CD4-positive, alpha-beta T cell treated with Interleukin-15 for 4 hours (primary cell): Measurements from ENCODE around the gene IL17RD.

Experiments
- DNase-seq: peaks from one replicate; pipeline ENCODE4 v3.0.0-alpha.2; 2020; ENCODE audit warnings: low spot score

Gene IL17RD

DNA sequence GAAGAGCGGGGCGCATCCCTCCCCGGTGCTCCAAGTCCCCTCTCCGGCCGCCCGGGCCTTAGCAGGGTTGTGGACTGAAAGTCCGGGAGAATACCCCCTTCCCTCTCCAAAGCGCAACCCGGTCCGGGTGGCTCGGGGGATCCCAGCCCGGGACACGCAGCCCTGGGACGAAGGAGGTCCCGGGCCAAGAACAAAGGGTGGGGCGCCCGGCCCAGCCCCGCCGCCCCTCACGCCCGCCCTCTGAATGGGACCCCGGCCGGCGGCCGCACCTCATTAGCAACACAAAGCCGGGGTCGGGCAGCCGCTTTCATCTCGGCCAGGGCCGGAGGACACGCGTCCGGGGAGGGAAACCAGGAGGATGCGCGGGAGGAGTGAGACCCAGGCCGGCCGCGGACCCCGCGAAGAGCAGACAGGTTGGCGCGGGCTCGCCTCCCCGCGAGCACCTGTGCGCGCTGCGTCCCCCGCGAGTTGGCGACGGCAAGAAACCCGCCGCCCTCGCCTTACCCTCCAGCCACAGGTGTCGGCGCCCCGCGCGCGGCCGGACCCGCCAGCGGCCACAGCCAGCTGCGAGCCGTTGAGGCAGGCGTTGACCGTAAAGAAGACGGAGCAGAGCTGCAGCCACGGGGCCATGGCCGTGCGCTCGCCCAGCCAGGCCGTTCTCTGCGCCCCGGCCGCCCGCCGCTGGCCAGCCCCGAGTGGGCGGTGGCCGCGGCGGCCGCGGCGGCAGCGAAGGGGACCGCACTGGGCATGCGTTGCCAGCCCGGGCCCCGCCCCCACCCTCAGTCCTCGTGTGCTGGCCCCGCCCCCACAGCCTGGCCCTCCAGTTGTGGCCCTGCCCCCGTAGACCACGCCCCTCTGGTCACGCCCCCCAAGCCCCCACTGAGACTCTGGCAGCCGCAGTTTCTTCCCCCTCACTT is at the start of gene IL17RD:
TSS of gene IL17RD (minus strand) at position 697 of the 917 bp plus-strand sequence. CDS start at position 630, 67 bp downstream.
- DNase-seq: peak; percentile 10

GRCh38 chr3:57206423-57206822 is 41.3 kb upstream of the IL17RD start:
- no peak for DNase-seq

GRCh38 chr3:57199895-57200297 is 34.7 kb upstream of the IL17RD start, which contains the start of gene HESX1:
HESX1 (minus strand) TSS chr3:57199978; CDS start chr3:57199918, 60 bp downstream.
- no peak for DNase-seq

- DNase-seq: no peak
Measured at GRCh38 chr3:57194641-57195040, 29.5 kb upstream of the IL17RD start.

DNA sequence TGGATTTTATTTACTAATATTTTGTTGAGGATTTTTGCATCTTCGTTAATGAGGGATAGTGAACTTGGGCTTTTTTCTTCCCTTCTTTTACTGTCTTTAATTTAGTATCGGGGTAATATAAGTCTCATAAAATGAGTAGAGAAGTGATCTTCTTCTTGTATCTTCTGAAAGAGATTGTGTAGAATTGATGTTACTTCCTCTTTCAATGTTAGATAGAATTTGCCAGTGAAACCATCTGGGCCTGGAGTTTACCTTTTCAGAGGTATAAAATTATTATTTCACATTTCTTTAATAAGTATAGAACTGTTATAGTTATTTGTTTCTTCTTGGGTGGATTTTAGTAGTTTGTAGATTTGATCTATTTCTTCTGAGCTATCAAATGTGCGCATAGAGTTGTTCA is 26.9 kb upstream of the IL17RD start:
- no peak for DNase-seq

GRCh38 chr3:57184526-57184925 is 19.4 kb upstream of the IL17RD start:
- DNase-seq: no peak

DNA sequence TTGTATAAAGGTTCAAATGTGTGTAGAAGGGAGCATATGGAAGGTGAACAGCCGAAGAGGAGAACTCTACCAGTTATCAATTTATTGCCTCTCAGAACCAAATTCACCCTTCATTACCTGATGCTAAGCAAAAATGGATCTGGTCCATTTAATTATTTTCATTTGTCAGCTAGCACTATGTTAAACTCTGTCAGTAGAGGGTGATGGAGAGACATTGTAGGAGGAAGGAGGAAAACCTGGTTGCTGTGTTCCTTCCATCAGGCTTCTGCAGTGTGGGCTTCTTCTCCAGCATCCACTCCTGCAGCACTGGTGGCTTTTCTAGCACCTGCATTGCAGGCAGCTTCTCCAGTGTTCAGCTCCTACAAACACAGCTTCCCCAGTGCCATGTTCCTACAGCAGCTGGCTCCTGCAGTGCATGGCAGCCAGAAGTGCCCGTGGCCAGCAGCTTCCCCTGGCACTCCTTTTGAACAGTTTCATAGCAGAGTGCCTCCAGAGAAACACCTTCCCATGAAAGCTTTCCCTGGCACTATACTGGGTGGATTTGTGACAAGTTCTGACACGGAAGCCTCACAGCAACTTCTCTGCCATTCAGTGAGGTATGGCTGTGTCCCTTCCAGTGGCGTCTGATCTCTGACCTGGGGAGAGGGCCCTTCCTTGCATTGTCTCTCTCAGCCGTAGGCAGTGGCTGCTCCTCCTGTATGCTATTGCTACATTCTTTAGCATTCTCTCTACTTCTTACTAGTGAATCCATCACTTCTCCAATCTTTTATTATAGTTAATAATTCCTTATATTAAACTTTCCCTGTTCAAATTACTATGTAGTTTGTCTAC is 14.6 kb upstream of the IL17RD start:
- no peak for DNase-seq

DNA sequence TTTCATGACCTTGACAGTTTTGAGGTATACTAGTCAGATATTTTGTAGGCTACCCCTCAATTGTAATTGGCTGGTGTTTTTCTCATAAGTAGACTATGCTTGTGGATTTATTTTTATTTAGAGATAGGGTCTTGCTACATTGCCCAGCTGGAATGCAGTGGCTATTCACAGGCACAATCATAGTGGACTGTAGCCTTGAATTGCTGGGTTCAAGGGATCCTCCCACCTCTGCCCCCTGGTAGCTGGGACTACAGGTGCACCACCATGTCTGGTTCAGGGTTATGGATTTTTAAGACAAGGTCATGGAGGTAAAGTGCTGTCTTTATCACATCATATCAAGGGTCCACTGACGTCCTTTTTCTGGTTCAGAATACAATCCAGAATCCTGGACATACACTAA is 10.9 kb upstream of the IL17RD start:
- no peak for DNase-seq

DNA sequence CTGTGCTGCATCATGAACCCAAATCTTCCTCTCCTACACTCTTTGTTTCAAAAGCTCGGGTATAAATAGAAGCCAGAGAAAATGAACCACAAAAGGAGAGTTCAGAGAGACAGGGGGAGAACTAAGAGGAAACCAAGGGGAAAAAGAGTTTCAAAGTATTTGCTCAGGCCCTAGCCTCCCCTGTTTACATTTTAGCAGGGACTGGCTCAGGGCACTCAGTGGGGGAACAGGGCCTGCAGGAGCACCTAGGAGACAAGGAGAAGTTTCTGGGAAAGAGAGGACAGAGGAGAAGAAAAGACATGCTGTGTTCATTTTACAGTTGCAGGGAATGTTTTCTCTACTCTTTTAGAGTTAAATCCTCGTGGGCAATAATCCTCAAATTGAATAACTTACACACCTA is 8.5 kb upstream of the IL17RD start:
- no peak for DNase-seq

GRCh38 chr3:57170946-57171345 is 5.8 kb upstream of the IL17RD start:
- no peak for DNase-seq

GRCh38 chr3:57169872-57170623 is 4.9 kb upstream of the IL17RD start:
- DNase-seq: peak; percentile 29

- no peak for DNase-seq
Measured at GRCh38 chr3:57169108-57169507, 4.0 kb upstream of the IL17RD start.

GRCh38 chr3:57168151-57168550 is 3.0 kb upstream of the IL17RD start:
- no peak for DNase-seq

DNA sequence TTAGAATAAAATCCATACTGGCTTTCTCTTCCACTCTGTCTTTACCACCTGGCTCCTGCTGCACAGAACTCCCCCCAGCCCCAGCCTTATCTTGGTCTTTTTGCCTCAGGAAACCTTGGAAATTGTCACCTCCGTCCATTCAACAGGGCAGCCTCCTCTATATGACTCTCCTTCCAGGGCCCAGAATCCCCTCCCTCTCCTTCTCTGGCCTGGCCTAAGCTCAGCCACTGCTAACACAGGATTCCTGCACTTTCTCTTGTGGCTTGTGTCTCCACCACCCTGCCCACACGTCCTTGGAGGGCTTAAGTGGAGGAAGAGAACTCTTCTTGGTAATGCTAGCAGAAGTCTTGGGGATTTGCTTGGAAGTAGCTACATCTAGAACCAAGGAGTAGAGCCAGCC is 1.5 kb upstream of the IL17RD start:
- DNase-seq: no peak

DNA sequence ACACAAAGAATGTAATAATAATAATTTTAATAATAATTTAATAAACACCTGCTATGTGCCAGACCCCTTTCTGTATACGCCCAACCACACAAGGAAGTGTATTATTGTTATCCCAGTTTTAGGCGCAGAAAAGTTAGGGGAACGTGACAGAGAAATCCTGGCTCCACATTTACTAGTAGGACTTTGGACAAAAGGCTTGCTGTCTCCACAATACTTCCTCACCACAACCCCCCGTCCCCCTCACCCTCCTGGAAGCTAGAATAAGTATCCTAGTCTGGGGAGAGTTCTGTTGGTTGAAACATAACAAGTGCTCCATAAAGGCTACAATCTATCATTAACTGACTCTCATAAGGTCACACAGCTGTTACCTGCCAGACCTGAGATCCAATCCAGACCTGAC is 488 bp upstream of the IL17RD start:
- DNase-seq: no peak

DNA sequence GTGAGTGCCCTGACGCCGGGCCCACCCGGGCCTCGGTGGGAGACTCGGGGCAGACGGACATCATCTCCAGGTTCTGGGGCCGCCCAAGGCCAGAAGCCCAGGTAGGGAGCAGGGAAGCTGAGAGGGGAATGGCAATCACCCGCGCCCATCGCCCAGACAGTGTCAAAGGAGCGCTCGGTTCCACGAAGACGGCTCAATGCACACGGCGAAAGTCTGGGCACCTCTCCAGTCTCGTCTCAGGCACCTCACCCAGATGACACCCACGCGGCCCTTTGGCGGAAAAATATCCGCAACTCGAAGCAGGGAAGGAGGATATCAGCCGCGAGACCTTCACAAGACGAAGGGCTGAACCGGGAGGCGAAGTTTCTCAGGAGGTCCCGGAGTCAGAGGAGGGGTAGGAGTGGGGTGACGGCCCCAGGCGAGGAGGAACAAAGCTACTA is 916 bp downstream of the IL17RD start:
- DNase-seq: no peak

DNA sequence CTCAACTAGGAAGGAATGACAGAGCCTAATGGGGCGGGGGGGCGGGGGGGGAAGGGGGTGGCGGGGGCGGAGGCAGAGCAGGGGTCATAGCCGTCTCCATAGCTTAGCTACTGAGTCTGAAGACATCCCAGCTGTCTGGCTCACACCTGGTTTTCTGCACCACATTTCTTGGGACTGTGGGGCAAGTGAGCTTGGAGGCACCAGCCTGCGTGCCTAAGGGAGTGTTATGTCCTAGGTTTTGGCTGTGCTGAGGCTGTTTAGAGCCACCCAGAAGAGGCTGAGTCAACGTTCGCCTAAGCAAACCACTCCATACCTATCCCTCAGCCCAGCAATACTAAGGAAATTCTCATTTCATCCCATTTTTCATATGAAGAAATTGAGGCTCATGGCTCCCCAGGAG is 1.4 kb downstream of the IL17RD start:
- DNase-seq: no peak

DNA sequence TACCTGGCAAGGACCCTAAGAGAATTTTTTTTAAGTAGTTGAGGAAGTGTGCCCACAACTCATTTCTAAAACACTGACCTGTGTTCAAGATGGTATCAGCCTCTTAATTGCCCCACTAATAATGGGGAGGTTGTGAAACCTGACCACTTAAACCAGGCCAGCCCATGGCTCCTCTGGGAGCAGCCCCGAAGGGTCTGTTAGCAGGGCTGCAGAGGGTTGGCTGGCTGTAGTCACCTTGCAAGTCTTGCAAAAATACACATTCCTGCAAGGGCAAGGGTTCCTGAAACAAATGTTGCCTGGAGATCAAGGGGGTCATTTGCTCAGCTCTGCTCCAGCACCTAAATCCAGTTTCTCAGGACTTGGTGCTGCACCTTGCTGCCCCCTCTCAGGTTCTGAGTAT is 3.2 kb downstream of the IL17RD start:
- DNase-seq: no peak

GRCh38 chr3:57160765-57161538 is 4.2 kb downstream of the IL17RD start:
- DNase-seq: no peak

- no peak for DNase-seq
Measured at GRCh38 chr3:57160076-57160764, 4.9 kb downstream of the IL17RD start.
